Cortex of kidney (tissue), 1 donor: ENCODE measurements around the gene TGFB2.
"Not testable (repeated sequence)": the region's sequence is repeated elsewhere in the genome, so short reads cannot be mapped to it uniquely, and the experiment has no call there.

ENCODE experiments used
- DNase-seq: peaks from one replicate; lab custom pipeline; 2025; lab: John Stamatoyannopoulos, UW

The TGFB2 gene

GRCh38 chr1:218344814-218345672 is at the start of gene TGFB2:
TGFB2 (plus strand) TSS chr1:218345336; CDS start chr1:218346702, 1,366 bp downstream.
- no peak for DNase-seq

GRCh38 chr1:218296162-218296561 is 49.0 kb upstream of the TGFB2 start:
- no peak for DNase-seq

GRCh38 chr1:218297461-218297860 is 47.7 kb upstream of the TGFB2 start:
- DNase-seq, result no peak

- DNase-seq, result no peak
Measured at GRCh38 chr1:218297867-218298266, 47.3 kb upstream of the TGFB2 start.

GRCh38 chr1:218298398-218298797 is 46.7 kb upstream of the TGFB2 start:
- no peak for DNase-seq

- no peak for DNase-seq
Measured at GRCh38 chr1:218299416-218299815, 45.7 kb upstream of the TGFB2 start.

- DNase-seq, result no peak
Measured at GRCh38 chr1:218301217-218301616, 43.9 kb upstream of the TGFB2 start.

GRCh38 chr1:218302155-218302554 is 43.0 kb upstream of the TGFB2 start:
- no peak for DNase-seq

- no peak for DNase-seq
Measured at GRCh38 chr1:218303176-218303879, 41.8 kb upstream of the TGFB2 start.

GRCh38 chr1:218304281-218305039 is 40.7 kb upstream of the TGFB2 start:
- DNase-seq, result no peak

- DNase-seq, result no peak
Measured at GRCh38 chr1:218305472-218306064, 39.6 kb upstream of the TGFB2 start.

- no peak for DNase-seq
Measured at GRCh38 chr1:218312509-218312908, 32.6 kb upstream of the TGFB2 start.

- no peak for DNase-seq
Measured at GRCh38 chr1:218314316-218314715, 30.8 kb upstream of the TGFB2 start.

GRCh38 chr1:218315638-218316037 is 29.5 kb upstream of the TGFB2 start:
- DNase-seq, result no peak

- DNase-seq, result no peak
Measured at GRCh38 chr1:218317061-218317460, 28.1 kb upstream of the TGFB2 start.

- not testable (repeated sequence) for DNase-seq
Measured at GRCh38 chr1:218320182-218320581, 25.0 kb upstream of the TGFB2 start.

- no peak for DNase-seq
Measured at GRCh38 chr1:218322762-218323161, 22.4 kb upstream of the TGFB2 start.

GRCh38 chr1:218323568-218324225 is 21.4 kb upstream of the TGFB2 start:
- no peak for DNase-seq

- DNase-seq, result no peak
Measured at GRCh38 chr1:218324226-218324580, 20.9 kb upstream of the TGFB2 start.

GRCh38 chr1:218328769-218329168 is 16.4 kb upstream of the TGFB2 start:
- no peak for DNase-seq

GRCh38 chr1:218330043-218330623 is 15.0 kb upstream of the TGFB2 start:
- DNase-seq, result no peak
